Smooth muscle cell (in vitro differentiated cells): ENCODE data around the gene UTP25. TPM values are rescaled to one million over a fixed set of nuclear protein-coding genes. Genes with fewer than 3 reads are reported as not detected.
A peak's percentile ranks its signal among the peaks of the same experiment; 100 is the strongest.

Experiments used
- DNase-seq: peaks from one replicate; lab custom pipeline; 2025; ENCODE audit not compliant: unreplicated experiment; lab: John Stamatoyannopoulos, UW
- H2AFZ ChIP-seq: fragments of 200-600 bp; sonication (generic); 2 replicates; pipeline ENCODE4 v1.6.0; 2016; ENCODE audit warnings: antibody characterized with exemption, low read depth, mild to moderate bottlenecking
- H3F3A ChIP-seq: fragments of 200-600 bp; sonication (generic); 2 replicates; pipeline ENCODE4 v1.6.0; 2017; ENCODE audit warnings: antibody characterized with exemption, low read depth
- H3K27ac ChIP-seq: fragments of 200-600 bp; sonication (generic); 2 replicates; pipeline ENCODE4 v1.5.1; 2016; ENCODE audit warnings: low read depth, mild to moderate bottlenecking
- H3K27me3 ChIP-seq: fragments of 200-600 bp; sonication (generic); 2 replicates; pipeline ENCODE4 v1.6.1; 2016; ENCODE audit warnings: low read depth, mild to moderate bottlenecking
- H3K36me3 ChIP-seq: fragments of 200-600 bp; sonication (generic); 2 replicates; pipeline ENCODE4 v1.5.1; 2016; ENCODE audit warnings: low read depth
- H3K4me1 ChIP-seq: fragments of 200-600 bp; sonication (generic); 2 replicates; pipeline ENCODE4 v1.5.1; 2016; ENCODE audit warnings: low read depth
- H3K4me2 ChIP-seq: fragments of 200-600 bp; sonication (generic); 2 replicates; pipeline ENCODE4 v1.6.0; 2016; ENCODE audit warnings: mild to moderate bottlenecking
- H3K4me3 ChIP-seq: fragments of 200-600 bp; sonication (generic); 2 replicates; pipeline ENCODE4 v1.5.1; 2016; ENCODE audit warnings: mild to moderate bottlenecking
- H3K79me2 ChIP-seq: fragments of 200-600 bp; sonication (generic); 2 replicates; pipeline ENCODE4 v1.6.0; 2016; ENCODE audit warnings: low read depth, mild to moderate bottlenecking
- H3K9ac ChIP-seq: fragments of 200-600 bp; sonication (generic); 2 replicates; pipeline ENCODE4 v1.6.0; 2016; ENCODE audit warnings: low read depth
- H3K9me3 ChIP-seq: fragments of 200-600 bp; sonication (generic); replicated peaks from 2 replicates; pipeline ENCODE4 v1.5.1; 2016; ENCODE audit warnings: low read depth
- H4K20me1 ChIP-seq: fragments of 200-600 bp; sonication (generic); 2 replicates; pipeline ENCODE4 v1.6.0; 2016; ENCODE audit warnings: low read depth
- WGBS: methylation state at CpG from one replicate; pipeline ENCODE4 v1.1.7; 2016; ENCODE audit warnings: low lambda C conversion rate; 5-methylcytosine and 5-hydroxymethylcytosine counted together
- polyA plus RNA-seq: library from polyadenylated mRNA; unstranded; fragments of >200 nt; fragmentation: Nextera tagmentation; extraction: Ambion mirVana; gene quantifications from 2 replicates; pipeline ENCODE4 v1.2.1, GENCODE V29; 2016
- total RNA-seq: library from RNA; depleted of rRNA; stranded (reverse); fragments of >200 nt; gene quantifications from 2 replicates; pipeline ENCODE4 v1.2.3, GENCODE V29; 2014
- TF ChIP-seq, protein P1 (sequence below): fragments of 200-600 bp; sonication (generic); IDR thresholded peaks from 2 replicates; pipeline ENCODE4 v1.5.1; 2017; ENCODE audit warnings: borderline replicate concordance, mild to moderate bottlenecking, antibody characterized with exemption; ENCODE audit not compliant: insufficient read depth, poor library complexity, severe bottlenecking

Gene UTP25
- total and polyA plus RNA-seq, 2 experiments from 2014 or later, result 2.9 to 6.2 TPM

DNA sequence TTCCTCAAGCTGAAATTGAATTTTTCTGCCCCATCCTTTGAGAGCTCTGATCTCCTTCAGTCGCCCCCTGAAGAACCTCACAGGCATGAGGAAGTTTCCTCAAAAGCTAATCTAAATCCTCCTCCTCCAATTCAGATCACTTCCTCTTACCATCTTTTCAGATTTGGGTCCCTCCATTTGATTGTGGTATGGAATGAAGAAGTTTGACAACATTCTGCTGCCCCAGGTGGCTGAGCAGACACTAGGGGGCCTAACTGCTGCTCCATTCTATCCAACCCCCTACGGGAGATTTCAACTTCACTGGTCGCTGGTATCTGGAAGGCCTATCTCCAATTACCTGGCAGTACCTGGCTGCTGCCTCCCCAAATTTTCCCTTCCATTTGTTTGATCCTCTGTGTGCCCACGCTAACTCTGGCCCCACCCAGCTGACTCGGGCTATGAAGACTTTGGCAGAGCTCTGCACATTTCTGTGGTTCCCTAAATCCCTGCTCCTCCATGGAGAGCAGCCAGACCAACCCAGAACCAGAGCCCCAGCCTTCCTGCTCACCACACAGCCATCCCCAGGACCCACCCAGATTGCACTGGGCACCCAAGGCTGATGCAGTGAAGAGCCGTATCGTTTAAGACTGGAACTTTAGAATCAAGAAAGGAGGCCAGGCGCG lies 29.7 kb upstream of the UTP25 start:
- H3K4me2 ChIP-seq, result no peak overlapping the region
- no peaks in the 10 kb centered on the region for H3K4me1 ChIP-seq
- no peaks in the 10 kb centered on the region for H3K36me3 ChIP-seq
- no peak overlapping the region for H3K9ac ChIP-seq
- no peak overlapping the region for H3K27ac ChIP-seq
- H2AFZ ChIP-seq, result no peak overlapping the region
- 86% methylated on average over 9 of the region's 9 CpGs for WGBS
- peaks cover 12% of the 10 kb centered on the region for H3K79me2 ChIP-seq
- H4K20me1 ChIP-seq, result peaks cover 61% of the 10 kb centered on the region
- no peak overlapping the region for H3K4me3 ChIP-seq
- no peak for DNase-seq
- TF ChIP-seq, protein P1, sequence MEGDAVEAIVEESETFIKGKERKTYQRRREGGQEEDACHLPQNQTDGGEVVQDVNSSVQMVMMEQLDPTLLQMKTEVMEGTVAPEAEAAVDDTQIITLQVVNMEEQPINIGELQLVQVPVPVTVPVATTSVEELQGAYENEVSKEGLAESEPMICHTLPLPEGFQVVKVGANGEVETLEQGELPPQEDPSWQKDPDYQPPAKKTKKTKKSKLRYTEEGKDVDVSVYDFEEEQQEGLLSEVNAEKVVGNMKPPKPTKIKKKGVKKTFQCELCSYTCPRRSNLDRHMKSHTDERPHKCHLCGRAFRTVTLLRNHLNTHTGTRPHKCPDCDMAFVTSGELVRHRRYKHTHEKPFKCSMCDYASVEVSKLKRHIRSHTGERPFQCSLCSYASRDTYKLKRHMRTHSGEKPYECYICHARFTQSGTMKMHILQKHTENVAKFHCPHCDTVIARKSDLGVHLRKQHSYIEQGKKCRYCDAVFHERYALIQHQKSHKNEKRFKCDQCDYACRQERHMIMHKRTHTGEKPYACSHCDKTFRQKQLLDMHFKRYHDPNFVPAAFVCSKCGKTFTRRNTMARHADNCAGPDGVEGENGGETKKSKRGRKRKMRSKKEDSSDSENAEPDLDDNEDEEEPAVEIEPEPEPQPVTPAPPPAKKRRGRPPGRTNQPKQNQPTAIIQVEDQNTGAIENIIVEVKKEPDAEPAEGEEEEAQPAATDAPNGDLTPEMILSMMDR, result peak; percentile 13
- H3F3A ChIP-seq, result no peaks in the 10 kb centered on the region
- H3K9me3 ChIP-seq, result no peaks in the 10 kb centered on the region
- no peaks in the 10 kb centered on the region for H3K27me3 ChIP-seq

DNA sequence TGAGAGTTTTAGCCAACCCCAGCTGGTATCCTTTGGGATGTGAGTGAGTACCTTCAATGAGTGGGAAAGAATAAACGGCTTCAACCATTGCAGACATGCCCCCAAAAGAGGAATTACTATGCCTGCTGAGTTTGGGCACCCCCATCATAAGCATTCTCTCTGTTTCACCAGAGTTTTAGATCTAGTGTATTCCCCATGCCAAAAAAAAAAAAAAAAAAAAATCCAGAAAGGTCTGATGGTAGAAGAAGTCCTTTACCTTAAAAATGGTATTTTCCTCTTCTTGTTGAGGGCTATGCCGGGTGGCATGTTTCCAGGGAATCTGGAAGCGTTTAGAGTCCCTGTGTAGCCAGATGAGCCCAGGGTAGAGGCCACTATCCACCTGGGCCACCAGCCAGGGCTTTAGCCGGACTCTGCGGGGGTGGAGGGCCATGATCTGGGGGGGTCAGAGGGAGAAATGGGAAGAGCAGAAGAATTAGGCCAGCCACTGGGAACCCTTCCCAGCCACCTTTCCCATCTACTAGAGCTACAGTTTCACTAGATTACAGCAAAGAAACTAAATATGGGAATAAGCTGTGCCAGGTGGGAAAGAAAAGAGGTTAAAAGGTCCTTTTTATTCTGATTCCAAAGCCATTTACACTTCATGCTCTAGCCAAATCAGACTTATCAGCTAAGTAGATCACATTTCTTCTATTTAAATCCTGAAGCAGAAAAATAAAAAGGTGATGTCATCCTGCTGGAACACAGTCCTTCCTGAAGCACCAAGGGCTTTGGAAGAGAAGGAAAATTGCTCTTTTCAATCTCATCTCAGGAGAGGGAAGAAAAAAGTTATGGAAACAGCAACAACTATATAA lies 26.6 kb upstream of the UTP25 start:
- Histone ChIP-seq H3K4me2 (no peak overlapping the region), H2AFZ (no peak overlapping the region), H3K79me2 (peaks cover 32% of the 10 kb centered on the region), H3K27ac (no peak overlapping the region), H3K36me3 (no peaks in the 10 kb centered on the region), H3K4me1 (peaks cover under 1% of the 10 kb centered on the region), H3K9me3 (no peaks in the 10 kb centered on the region), H4K20me1 (peaks cover 77% of the 10 kb centered on the region), H3F3A (no peaks in the 10 kb centered on the region), H3K27me3 (no peaks in the 10 kb centered on the region), H3K9ac (no peak overlapping the region), H3K4me3 (no peak overlapping the region)
- TF ChIP-seq, protein P1, result no peak
- no peak for DNase-seq
- 97% methylated on average over 5 of the region's 5 CpGs for whole genome bisulfite sequencing

GRCh38 chr1:209802117-209802779 lies 25.5 kb upstream of the UTP25 start:
- Histone ChIP-seq H3K27me3 (no peaks in the 10 kb centered on the region), H3K27ac (no peak overlapping the region), H3K4me2 (peak overlapping the region; percentile 93), H3K4me1 (peaks cover 4% of the 10 kb centered on the region), H4K20me1 (peaks cover 68% of the 10 kb centered on the region), H3K79me2 (peaks cover 32% of the 10 kb centered on the region), H3K4me3 (peak overlapping the region; percentile 5), H3F3A (no peaks in the 10 kb centered on the region), H2AFZ (no peak overlapping the region), H3K9me3 (no peaks in the 10 kb centered on the region), H3K9ac (no peak overlapping the region), H3K36me3 (no peaks in the 10 kb centered on the region)
- no peak for DNase-seq
- TF ChIP-seq, protein P1, result no peak
- 90% methylated on average over 4 of the region's 4 CpGs for WGBS
